GM12801 (cell line): ENCODE measurements around the gene TSHZ1.

Experiments
- TF ChIP-seq, protein P1 (sequence below): IDR thresholded peaks from one replicate; pipeline ENCODE4 v1.5.1; 2011; ENCODE audit warnings: control low read depth; ENCODE audit not compliant: insufficient read length; ENCODE audit errors: extremely low read depth

The TSHZ1 gene

GRCh38 chr18:75201282-75202270 is 9.0 kb upstream of the TSHZ1 start:
- TF ChIP-seq, protein P1, sequence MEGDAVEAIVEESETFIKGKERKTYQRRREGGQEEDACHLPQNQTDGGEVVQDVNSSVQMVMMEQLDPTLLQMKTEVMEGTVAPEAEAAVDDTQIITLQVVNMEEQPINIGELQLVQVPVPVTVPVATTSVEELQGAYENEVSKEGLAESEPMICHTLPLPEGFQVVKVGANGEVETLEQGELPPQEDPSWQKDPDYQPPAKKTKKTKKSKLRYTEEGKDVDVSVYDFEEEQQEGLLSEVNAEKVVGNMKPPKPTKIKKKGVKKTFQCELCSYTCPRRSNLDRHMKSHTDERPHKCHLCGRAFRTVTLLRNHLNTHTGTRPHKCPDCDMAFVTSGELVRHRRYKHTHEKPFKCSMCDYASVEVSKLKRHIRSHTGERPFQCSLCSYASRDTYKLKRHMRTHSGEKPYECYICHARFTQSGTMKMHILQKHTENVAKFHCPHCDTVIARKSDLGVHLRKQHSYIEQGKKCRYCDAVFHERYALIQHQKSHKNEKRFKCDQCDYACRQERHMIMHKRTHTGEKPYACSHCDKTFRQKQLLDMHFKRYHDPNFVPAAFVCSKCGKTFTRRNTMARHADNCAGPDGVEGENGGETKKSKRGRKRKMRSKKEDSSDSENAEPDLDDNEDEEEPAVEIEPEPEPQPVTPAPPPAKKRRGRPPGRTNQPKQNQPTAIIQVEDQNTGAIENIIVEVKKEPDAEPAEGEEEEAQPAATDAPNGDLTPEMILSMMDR = no peak

DNA sequence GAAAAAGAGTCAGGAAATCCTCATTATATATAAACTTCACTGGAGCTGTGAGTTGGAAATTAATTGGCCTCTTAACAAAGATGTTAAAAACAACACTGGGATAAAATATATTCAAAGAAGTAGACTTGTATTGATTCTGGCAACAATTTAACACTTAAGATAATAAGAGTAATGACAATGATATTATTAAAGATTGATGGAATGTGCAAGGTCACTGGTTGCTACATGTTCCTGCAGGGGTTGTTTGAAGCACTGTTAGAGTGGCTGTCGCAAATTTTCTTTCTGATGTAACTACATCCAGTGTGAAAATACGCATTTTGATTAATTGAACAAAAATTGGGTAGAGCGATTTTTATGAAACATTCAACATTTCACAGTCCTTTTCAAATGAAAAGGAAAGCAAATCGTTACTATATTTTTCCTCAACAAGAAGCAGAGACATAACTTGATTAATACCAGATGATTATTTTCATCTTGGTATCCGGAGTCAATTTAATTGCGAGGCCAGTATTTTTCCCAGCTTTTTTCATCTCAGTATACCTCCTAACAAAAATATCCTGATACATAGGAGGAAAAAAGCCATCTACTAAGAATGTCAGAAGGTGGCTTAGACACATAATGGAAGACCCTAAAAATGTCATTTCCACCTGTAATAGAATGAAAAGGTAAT is 7.8 kb upstream of the TSHZ1 start:
- TF ChIP-seq, protein P1 = no peak

- TF ChIP-seq, protein P1 = no peak
These were observed 7.0 kb upstream of the TSHZ1 start for GRCh38 chr18:75203416-75204268.

GRCh38 chr18:75204269-75204731 is 6.3 kb upstream of the TSHZ1 start:
- TF ChIP-seq, protein P1 = no peak

GRCh38 chr18:75204732-75205513 is 5.7 kb upstream of the TSHZ1 start:
- TF ChIP-seq, protein P1 = no peak

DNA sequence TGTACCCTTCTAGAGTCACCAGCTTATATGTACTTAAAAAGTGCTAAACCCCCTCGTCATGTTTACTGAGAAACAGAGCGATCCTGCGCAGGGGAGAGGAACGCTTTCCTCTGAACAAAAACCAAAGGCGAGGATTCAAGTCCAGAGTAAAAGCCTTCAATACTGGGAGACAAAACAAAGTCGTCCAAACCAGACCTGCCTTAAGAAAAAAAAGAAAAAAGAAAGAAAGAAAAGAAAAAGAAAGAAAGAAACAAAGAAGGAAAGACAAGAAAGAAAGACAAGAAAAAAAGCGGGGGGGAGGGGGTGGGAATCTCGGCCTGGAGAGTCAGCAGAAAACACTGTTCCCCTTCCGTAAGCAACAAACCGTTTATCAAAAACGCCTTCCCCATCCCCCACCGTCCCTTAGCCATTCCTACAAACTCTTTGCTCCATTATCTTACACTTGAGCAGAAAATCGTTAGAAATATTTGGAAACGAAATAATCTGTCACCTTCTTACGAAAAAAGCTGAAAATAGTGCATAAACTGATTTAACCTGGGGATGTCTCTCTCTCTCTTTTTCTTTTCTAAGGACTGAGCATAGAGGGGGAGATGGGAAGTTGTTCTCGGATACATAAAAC is 5.0 kb upstream of the TSHZ1 start:
- TF ChIP-seq, protein P1 = no peak
